ENCODE data around the gene LHFPL3. TPM values are rescaled to one million over a fixed set of nuclear protein-coding genes. Genes with fewer than 3 reads are reported as not detected.
A peak's percentile ranks its signal among the peaks of the same experiment; 100 is the strongest.

LHFPL3 gene
- total and polyA plus RNA-seq, 2 of the 13 experiments (the other 11 are each of a cell fraction or from before 2014, with no cell fraction given), result not detected

GRCh38 chr7:104848138-104848990, 520.0 kb downstream of the LHFPL3 start:
- ChIA-PET CTCF (ENCODE audit: low intra/inter-chr PET ratio, low total read pairs) (interaction anchor here (1.2 to 1.8 kb wide), 3 partner anchors 204 to 1324 kb away, joined by 3 to 9 read pairs (median 8); no protein-coding TSS in a partner anchor), POLR2A (no interaction called here)
- 39% methylated on average over 7 of the region's 7 CpGs for WGBS (ENCODE audit: low lambda C conversion rate)
- TF ChIP-seq PCBP2 (optimal IDR thresholded peaks at IDR 0.05; ENCODE audit: low read depth, low read length, poor library complexity, severe bottlenecking), result peak; percentile 83
- no peak for TF ChIP-seq FOSL1 (CRISPR knock-in tag; IDR thresholded peaks at IDR 0.05; ENCODE audit: borderline replicate concordance)
- no peak for TF ChIP-seq MEF2D (CRISPR knock-in tag; IDR thresholded peaks at IDR 0.05)
- TF ChIP-seq SALL2 (CRISPR knock-in tag; IDR thresholded peaks at IDR 0.05), result 0 out of 2 replicates have a peak, but pooled peaks have one; percentile 36
- no peak for TF ChIP-seq ZNF331 (CRISPR knock-in tag; IDR thresholded peaks at IDR 0.05)
- TF ChIP-seq STAG1 (CRISPR knock-in tag; IDR thresholded peaks at IDR 0.05), result peak; percentile 79
- TF ChIP-seq ZBED4 (CRISPR knock-in tag; IDR thresholded peaks at IDR 0.05; ENCODE audit: borderline replicate concordance), result no peak
- TF ChIP-seq SMC3 (IDR thresholded peaks at IDR 0.05; ENCODE audit: low read length), result peak; percentile 78
- no peak for TF ChIP-seq DZIP1 (CRISPR knock-in tag; IDR thresholded peaks at IDR 0.05)
- no peak for TF ChIP-seq ZNF75D (CRISPR knock-in tag; IDR thresholded peaks at IDR 0.05; ENCODE audit: borderline replicate concordance)
- no peak for TF ChIP-seq CENPX (CRISPR knock-in tag; IDR thresholded peaks at IDR 0.05)
- TF ChIP-seq SKI (IDR thresholded peaks at IDR 0.05; ENCODE audit: partially characterized antibody), result no peak
- TF ChIP-seq EEA1 (CRISPR knock-in tag; IDR thresholded peaks at IDR 0.05; ENCODE audit: borderline replicate concordance), result no peak
- TF ChIP-seq CAMTA2 (CRISPR knock-in tag; IDR thresholded peaks at IDR 0.05; ENCODE audit: borderline replicate concordance), result no peak

More at GRCh38 chr7:104848138-104848990, 520.0 kb downstream of the LHFPL3 start:
- Histone ChIP-seq H3K4me3 (replicated peaks in 1 of 3; ENCODE audit: insufficient read depth in 1 of 3, low read depth in 2 of 3, low read length in 3 of 3) (no peak overlapping the region), H3K79me2 (ENCODE audit: insufficient read depth, low read length) (no peaks in the 10 kb centered on the region), H3K27ac (ENCODE audit: extremely low read length, insufficient read depth, low read length) (no peak overlapping the region), H3K4me2 (ENCODE audit: low read depth, low read length) (no peak overlapping the region), H3K9me3 (ENCODE audit: low read length) (no peaks in the 10 kb centered on the region), H2AFZ (ENCODE audit: low read length) (no peak overlapping the region), H4K20me1 (ENCODE audit: insufficient read depth, low read length) (no peaks in the 10 kb centered on the region), H3K27me3 (ENCODE audit: control insufficient read depth in 1 of 2, insufficient read depth in 2 of 2, low read length in 2 of 2) (peaks cover 0 to 20% of the 10 kb centered on the region in 2 experiments; a peak in 1 of 5 replicates), H3K4me1 (ENCODE audit: insufficient read depth, low read length) (no peaks in the 10 kb centered on the region), H3K9ac (ENCODE audit: insufficient read depth, low read depth, low read length) (no peak overlapping the region), H3K36me3 (replicated peaks in 1 of 2; ENCODE audit: control insufficient read depth in 1 of 2, insufficient read depth in 2 of 2, low read length in 2 of 2) (no peaks in the 10 kb centered on the region)
- intact Hi-C loops (cut with micrococcal nuclease; ENCODE audit: unreplicated experiment), result loop anchor here (5.0 kb wide), 1 partner anchor 576 kb away; no protein-coding TSS in a partner anchor
- DNase-seq (ENCODE audit: low spot score) (peak; percentile 35), ATAC-seq (peak; percentile 83), FAIRE-seq (peak; percentile 71)
- BruUV-seq (replicated peaks), result no TSS peak
- in situ Hi-C loops (cut with HindIII; ENCODE audit: extremely low pct_ligation_motif_present, low pct_unique_long_range_greater_than_20kb), result loop anchor here (5.0 to 25.0 kb wide), 3 partner anchors 206 to 614 kb away; partner anchors contain the start of gene LHFPL3
